HCT116 (cell line): ENCODE measurements around the gene GPD1L. TPM values are rescaled to one million over a fixed set of nuclear protein-coding genes. Genes with fewer than 3 reads are reported as not detected.

Source experiments
- ATAC-seq: fragments of 200-7000 bp; cut with Tn5 transposase; 2 replicates; pipeline ENCODE4 v1.9.1; 2020; ENCODE audit warnings: mild to moderate bottlenecking, moderate library complexity
- BruUV-seq: library from RNA; stranded (reverse); fragments of 400-500 nt; replicated peaks from 2 replicates; lab custom pipeline; 2021; lab: Mats Ljungman, UMichigan
- CTCF ChIA-PET: fragments of 300-600 bp; sonication (Branson Sonifier 250); formaldehyde crosslinking; loops from one replicate; lab custom pipeline; 2021; ENCODE audit warnings: antibody characterized with exemption; lab: Charles Lee
- POLR2A ChIA-PET: fragments of 300-600, 350-600 bp; sonication (Branson Sonifier 250); formaldehyde crosslinking; loops from one replicate; lab custom pipeline; 2021; ENCODE audit warnings: antibody characterized with exemption; lab: Charles Lee
- RAD21 ChIA-PET, 2 experiments: fragments of 300-600 bp; sonication (Branson Sonifier 250); formaldehyde crosslinking; loops; one replicate each; lab custom pipeline; 2023; ENCODE audit warnings: low total read pairs in 2 of 2; ENCODE audit not compliant: uncharacterized antibody in 2 of 2, unreplicated experiment in 2 of 2, low non-redundant PET in 1 of 2; lab: Charles Lee
- DNase-seq: peaks from one replicate; pipeline ENCODE4 v3.0.0-alpha.2; 2010; ENCODE audit warnings: low read depth, low spot score
- H2AFZ ChIP-seq: fragments of 200-600 bp; shearing (Covaris generic), sonication (generic); 2 replicates; pipeline ENCODE4 v1.6.1; 2017; ENCODE audit warnings: low read depth, mixed run types, mixed read lengths, antibody characterized with exemption, low read length; ENCODE audit not compliant: poor library complexity, severe bottlenecking
- H3K27ac ChIP-seq: 2 replicates; pipeline ENCODE4 v1.5.1; 2012; ENCODE audit warnings: low read depth, low read length
- H3K27me3 ChIP-seq: fragments of 200-600 bp; sonication (generic); 2 replicates; pipeline ENCODE4 v1.6.1; 2016; ENCODE audit warnings: mixed run types, low read length, mixed read lengths; ENCODE audit not compliant: insufficient read depth
- H3K36me3 ChIP-seq, 2 experiments: fragments of 200-500 bp in 1 of 2; fragments of 200-600 bp in 1 of 2; sonication (Bioruptor generic) in 1 of 2; sonication (generic) in 1 of 2; 2 replicates each; pipeline versions ENCODE4 v1.5.1 to v1.6.1; 2014 to 2016; ENCODE audit warnings: low read length in 2 of 2, inconsistent platforms in 1 of 2, mixed read lengths in 1 of 2, mixed run types in 1 of 2; ENCODE audit not compliant: insufficient read depth in 2 of 2, control insufficient read depth in 1 of 2
- H3K4me1 ChIP-seq, 2 experiments: fragments of 200-600 bp in 1 of 2; sonication (generic) in 1 of 2; 2 replicates each; pipeline versions ENCODE4 v1.5.1 to v1.6.1; 2012 to 2017; ENCODE audit warnings: low read length in 2 of 2, inconsistent platforms in 1 of 2, mild to moderate bottlenecking in 1 of 2, mixed read lengths in 1 of 2, mixed run types in 1 of 2, moderate library complexity in 1 of 2; ENCODE audit not compliant: insufficient read depth in 2 of 2, control insufficient read depth in 1 of 2
- H3K4me2 ChIP-seq: fragments of 200-600 bp; sonication (generic); 2 replicates; pipeline ENCODE4 v1.6.1; 2017; ENCODE audit warnings: mixed run types, low read length, mixed read lengths
- H3K4me3 ChIP-seq, 2 experiments: fragments of 200-600 bp in 1 of 2; sonication (generic) in 1 of 2; replicated peaks in 1 of 2; 2 replicates each; pipeline ENCODE4 v1.5.1; 2011 to 2016; ENCODE audit warnings: low read length in 2 of 2, control low read depth in 1 of 2, low read depth in 1 of 2, mild to moderate bottlenecking in 1 of 2, mixed read lengths in 1 of 2, mixed run types in 1 of 2
- H3K79me2 ChIP-seq: fragments of 200-600 bp; sonication (generic); 2 replicates; pipeline ENCODE4 v1.6.1; 2017; ENCODE audit warnings: mild to moderate bottlenecking, mixed run types, low read length, moderate library complexity, mixed read lengths; ENCODE audit not compliant: insufficient read depth
- H3K9ac ChIP-seq: fragments of 200-600 bp; sonication (generic); 2 replicates; pipeline ENCODE4 v1.6.1; 2016; ENCODE audit warnings: low read length, mixed read lengths
- H3K9me2 ChIP-seq: fragments of 200-600 bp; sonication (generic), shearing (Covaris generic); 2 replicates; pipeline ENCODE4 v1.6.1; 2017; ENCODE audit warnings: mixed run types, mild to moderate bottlenecking, moderate library complexity; ENCODE audit not compliant: insufficient read depth
- H3K9me3 ChIP-seq, 2 experiments: fragments of 200-500 bp in 1 of 2; fragments of 200-600 bp in 1 of 2; sonication (Bioruptor generic) in 1 of 2; sonication (generic) in 1 of 2; 2 replicates each; pipeline ENCODE4 v1.6.1; 2014 to 2017; ENCODE audit warnings: low read length in 2 of 2, mixed read lengths in 2 of 2, inconsistent platforms in 1 of 2, low read depth in 1 of 2, mild to moderate bottlenecking in 1 of 2, mixed run types in 1 of 2, moderate library complexity in 1 of 2; ENCODE audit not compliant: control insufficient read depth in 1 of 2, insufficient read depth in 1 of 2
- H4K20me1 ChIP-seq: fragments of 200-600 bp; sonication (generic), shearing (Covaris generic); 2 replicates; pipeline ENCODE4 v1.6.1; 2017; ENCODE audit warnings: mixed run types, mild to moderate bottlenecking, moderate library complexity; ENCODE audit not compliant: insufficient read depth
- CTCF ChIP-seq, 3 experiments: fragments of 200-600 bp in 1 of 3; sonication (generic) in 1 of 3; IDR thresholded peaks in 2 of 3; conservative IDR thresholded peaks in 1 of 3; 2 replicates each; pipeline ENCODE4 v1.5.1; 2012 to 2017; ENCODE audit warnings: low read depth in 2 of 3, low read length in 2 of 3, antibody characterized with exemption in 1 of 3, borderline replicate concordance in 1 of 3, control low read depth in 1 of 3, mild to moderate bottlenecking in 1 of 3, mixed read lengths in 1 of 3, mixed run types in 1 of 3, moderate library complexity in 1 of 3; ENCODE audit not compliant: insufficient read depth in 1 of 3
- JUND ChIP-seq: IDR thresholded peaks from 2 replicates; pipeline ENCODE4 v1.6.1; 2012
- SRF ChIP-seq: IDR thresholded peaks from 2 replicates; pipeline ENCODE4 v1.6.1; 2012; ENCODE audit warnings: low read depth
- intact Hi-C: fragments of 100-400 bp; cut with micrococcal nuclease; formaldehyde crosslinking; loops from 2 replicates; pipeline ENCODE4 v1.10.0; 2022
- total RNA-seq: library from RNA; stranded (reverse); gene quantifications from one replicate; pipeline ENCODE4 v1.2.1, GENCODE V29; 2021; ENCODE audit not compliant: unreplicated experiment
- TF ChIP-seq, protein P1 (sequence below): IDR thresholded peaks from 2 replicates; pipeline ENCODE4 v1.6.1; 2012

GPD1L gene
- total RNA-seq, 1 experiment from 2014 or later = 21.9 TPM

GRCh38 chr3:32129832-32130231 lies 23.4 kb downstream of the GPD1L start:
- Histone ChIP-seq H3K36me3 (no peaks in the 10 kb centered on the region), H3K27me3 (no peaks in the 10 kb centered on the region), H3K27ac (no peak overlapping the region)
- ChIA-PET CTCF (interaction anchor here (1.8 kb wide), 1 partner anchor 14 kb away, joined by 6 read pairs; no protein-coding TSS in a partner anchor), POLR2A (no interaction called here)
- TF ChIP-seq JUND = no peak
- TF ChIP-seq, all 23 proteins: peak for 0
- DNase-seq = no peak
- ATAC-seq = no peak
- H3K4me2 ChIP-seq = no peak overlapping the region
- no peak overlapping the region for H3K9ac ChIP-seq
- intact Hi-C loops = no loop called here
- H2AFZ ChIP-seq = no peak overlapping the region
- no peaks in the 10 kb centered on the region for H3K4me1 ChIP-seq
- no peaks in the 10 kb centered on the region for H4K20me1 ChIP-seq
- RAD21 ChIA-PET = no interaction called here
- BruUV-seq = no TSS peak
- H3K4me3 ChIP-seq = no peak overlapping the region
- H3K9me3 ChIP-seq = no peaks in the 10 kb centered on the region
- H3K79me2 ChIP-seq = no peaks in the 10 kb centered on the region
- no peaks in the 10 kb centered on the region; the same call in 1 of the 2 replicates for H3K9me2 ChIP-seq

DNA sequence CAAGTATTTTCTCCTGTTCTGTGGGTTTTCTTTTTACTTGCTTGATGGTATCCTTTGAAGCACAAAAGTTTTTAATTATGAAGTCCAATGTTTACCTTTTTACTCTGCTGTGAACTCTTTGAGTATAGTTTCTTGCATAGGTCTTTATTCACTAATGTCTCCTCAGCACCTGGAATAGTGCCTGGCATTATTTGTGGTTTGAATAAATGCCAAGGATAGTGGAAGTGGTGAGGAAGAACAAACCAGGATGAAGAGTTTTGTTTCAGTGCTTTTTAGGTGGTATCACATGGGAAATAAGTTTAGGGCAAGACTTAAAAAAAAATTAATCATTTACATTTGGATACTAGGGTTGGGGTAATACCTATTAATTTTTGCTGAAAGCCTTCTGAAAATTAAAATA lies 25.7 kb downstream of the GPD1L start:
- POLR2A ChIA-PET = no interaction called here
- H4K20me1 ChIP-seq = no peaks in the 10 kb centered on the region
- DNase-seq (no peak), ATAC-seq (no peak)
- TF ChIP-seq, protein P1, sequence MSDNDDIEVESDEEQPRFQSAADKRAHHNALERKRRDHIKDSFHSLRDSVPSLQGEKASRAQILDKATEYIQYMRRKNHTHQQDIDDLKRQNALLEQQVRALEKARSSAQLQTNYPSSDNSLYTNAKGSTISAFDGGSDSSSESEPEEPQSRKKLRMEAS = no peak
- TF ChIP-seq SRF (no peak), CTCF (IDR thresholded peaks at IDR 0.05 in 2 of 3, conservative IDR thresholded peaks at IDR 0.05 in 1 of 3; ENCODE audit: borderline replicate concordance in 1 of 3, insufficient read depth in 1 of 3, low read depth in 2 of 3, low read length in 2 of 3) (no peak)
- no TSS peak for BruUV-seq
- CTCF ChIA-PET = no interaction called here
- no peaks in the 10 kb centered on the region for H3K27me3 ChIP-seq
- H3K27ac ChIP-seq = no peak overlapping the region
- no peak overlapping the region for H3K4me3 ChIP-seq
- H3K4me1 ChIP-seq = no peaks in the 10 kb centered on the region
- H3K9me2 ChIP-seq = no peaks in the 10 kb centered on the region
- intact Hi-C loops = no loop called here
- H2AFZ ChIP-seq = no peak overlapping the region
- no peak overlapping the region for H3K4me2 ChIP-seq
- no peaks in the 10 kb centered on the region for H3K79me2 ChIP-seq
- H3K36me3 ChIP-seq = no peaks in the 10 kb centered on the region
- no peak overlapping the region for H3K9ac ChIP-seq
- RAD21 ChIA-PET = no interaction called here
- H3K9me3 ChIP-seq = no peaks in the 10 kb centered on the region
